Esophagus muscularis mucosa (tissue), 3 donors: ENCODE results near the gene HIGD1A.

ENCODE experiments used
- CTCF ChIP-seq, 3 experiments: fragments of 200-600 bp in 2 of 3; fragments of 450-650 bp in 1 of 3; sonication (generic) in 2 of 3; IDR thresholded peaks; one replicate each; pipeline ENCODE4 v1.5.1; 2017 to 2019; ENCODE audit warnings: antibody characterized with exemption in 3 of 3, mild to moderate bottlenecking in 2 of 3, moderate library complexity in 1 of 3
- POLR2A ChIP-seq: fragments of 450-650 bp; IDR thresholded peaks from one replicate; pipeline ENCODE4 v1.6.1; 2017; ENCODE audit warnings: antibody characterized with exemption, moderate library complexity, mild to moderate bottlenecking, low read depth

- TF ChIP-seq POLR2A: no peak
- no peak for TF ChIP-seq CTCF (IDR thresholded peaks at IDR 0.05)
Observed at GRCh38 chr3:42786212-42786611, 18.1 kb downstream of the HIGD1A start.
